B cell (primary cell): ENCODE measurements around the gene DRC1.

Experiments
- EZH2 ChIP-seq: IDR thresholded peaks from 2 replicates; pipeline ENCODE4 v1.6.1; 2012; ENCODE audit warnings: borderline replicate concordance, low read depth, mild to moderate bottlenecking, moderate library complexity, low read length; ENCODE audit not compliant: insufficient read depth, poor library complexity, severe bottlenecking
- TF ChIP-seq, protein P1 (sequence below): fragments of 200-600 bp; IDR thresholded peaks from one replicate; pipeline ENCODE4 v1.8.0; 2022; ENCODE audit warnings: antibody characterized with exemption, mild to moderate bottlenecking

DNA sequence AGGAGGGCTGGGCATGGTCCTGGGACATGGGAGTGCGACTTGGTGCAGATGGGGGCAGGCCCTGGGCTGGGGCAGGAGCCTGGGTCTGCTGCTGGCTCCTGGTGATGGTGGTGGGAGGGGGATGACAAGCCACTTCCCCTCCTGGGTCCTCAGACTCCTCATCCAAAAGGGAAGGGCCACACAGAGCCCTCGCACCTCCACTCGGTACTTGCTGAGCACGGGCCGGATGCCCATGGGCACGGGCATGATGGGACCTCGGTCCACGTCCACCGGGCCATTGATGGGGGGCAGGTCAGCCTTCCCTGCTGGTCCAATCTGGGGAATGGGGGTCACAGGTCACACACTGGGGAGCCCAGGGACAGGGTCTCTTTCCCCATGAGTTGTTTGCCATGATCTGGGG, 72.1 kb downstream of the DRC1 start:
- TF ChIP-seq, protein P1, sequence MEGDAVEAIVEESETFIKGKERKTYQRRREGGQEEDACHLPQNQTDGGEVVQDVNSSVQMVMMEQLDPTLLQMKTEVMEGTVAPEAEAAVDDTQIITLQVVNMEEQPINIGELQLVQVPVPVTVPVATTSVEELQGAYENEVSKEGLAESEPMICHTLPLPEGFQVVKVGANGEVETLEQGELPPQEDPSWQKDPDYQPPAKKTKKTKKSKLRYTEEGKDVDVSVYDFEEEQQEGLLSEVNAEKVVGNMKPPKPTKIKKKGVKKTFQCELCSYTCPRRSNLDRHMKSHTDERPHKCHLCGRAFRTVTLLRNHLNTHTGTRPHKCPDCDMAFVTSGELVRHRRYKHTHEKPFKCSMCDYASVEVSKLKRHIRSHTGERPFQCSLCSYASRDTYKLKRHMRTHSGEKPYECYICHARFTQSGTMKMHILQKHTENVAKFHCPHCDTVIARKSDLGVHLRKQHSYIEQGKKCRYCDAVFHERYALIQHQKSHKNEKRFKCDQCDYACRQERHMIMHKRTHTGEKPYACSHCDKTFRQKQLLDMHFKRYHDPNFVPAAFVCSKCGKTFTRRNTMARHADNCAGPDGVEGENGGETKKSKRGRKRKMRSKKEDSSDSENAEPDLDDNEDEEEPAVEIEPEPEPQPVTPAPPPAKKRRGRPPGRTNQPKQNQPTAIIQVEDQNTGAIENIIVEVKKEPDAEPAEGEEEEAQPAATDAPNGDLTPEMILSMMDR: no peak
- no peak for TF ChIP-seq EZH2
